ENCODE data around the gene CTNNB1.

- TF ChIP-seq CTCF (IDR thresholded peaks at IDR 0.05) (no peak), POLR2A (IDR thresholded peaks at IDR 0.05) (no peak)
Measured at GRCh38 chr3:41222012-41222411, 22.7 kb downstream of the CTNNB1 start.

Data from ovary (tissue), 3 donors.